GM12878 (cell line): Measurements from ENCODE around the gene TARDBP. TPM values are rescaled to one million over a fixed set of nuclear protein-coding genes. Genes with fewer than 3 reads are reported as not detected.

Experiments
- CHD4 ChIP-seq: fragments of 200-600 bp; sonication (generic); IDR thresholded peaks from 2 replicates; pipeline ENCODE4 v1.6.1; 2016; ENCODE audit warnings: mild to moderate bottlenecking
- CREB1 ChIP-seq: IDR thresholded peaks from 2 replicates; pipeline ENCODE4 v1.6.1; 2012; ENCODE audit warnings: low read depth, mild to moderate bottlenecking, inconsistent platforms
- GATAD2B ChIP-seq: fragments of 450-650 bp; conservative IDR thresholded peaks from 2 replicates; pipeline ENCODE4 v1.6.1; 2017; ENCODE audit warnings: low read depth, mild to moderate bottlenecking, moderate library complexity
- HDAC6 ChIP-seq: fragments of 200-600 bp; sonication (generic); IDR thresholded peaks from one replicate; pipeline ENCODE4 v1.8.0; 2017; ENCODE audit warnings: antibody characterized with exemption; ENCODE audit not compliant: unreplicated experiment
- HSF1 ChIP-seq: fragments of 150-350 bp; IDR thresholded peaks from 2 replicates; pipeline ENCODE4 v1.6.1; 2014; ENCODE audit warnings: mild to moderate bottlenecking, low read depth, low read length
- MEF2B ChIP-seq: fragments of 450-650 bp; IDR thresholded peaks from 2 replicates; pipeline ENCODE4 v1.6.1; 2018; ENCODE audit warnings: mild to moderate bottlenecking, moderate library complexity; ENCODE audit not compliant: partially characterized antibody, poor library complexity, severe bottlenecking
- MTA2 ChIP-seq: fragments of 450-650 bp; IDR thresholded peaks from 2 replicates; pipeline ENCODE4 v1.6.1; 2016; ENCODE audit warnings: low read depth, mild to moderate bottlenecking, moderate library complexity
- MXI1 ChIP-seq: fragments of 150-350 bp; IDR thresholded peaks from 2 replicates; pipeline ENCODE4 v1.6.1; 2011; ENCODE audit warnings: low read depth, mild to moderate bottlenecking, inconsistent platforms, low read length, improper control_type of control experiment
- NR2C2 ChIP-seq: IDR thresholded peaks from 2 replicates; pipeline ENCODE4 v1.6.1; 2011; ENCODE audit warnings: borderline replicate concordance, low read depth; ENCODE audit not compliant: control insufficient read depth, insufficient read length
- PBX3 ChIP-seq: IDR thresholded peaks from 2 replicates; pipeline ENCODE4 v1.6.1; 2011; ENCODE audit warnings: mild to moderate bottlenecking, low read depth, low read length, moderate library complexity; ENCODE audit not compliant: insufficient replicate concordance
- POLR2A ChIP-seq: IDR thresholded peaks from 2 replicates; pipeline ENCODE4 v1.6.1; 2011; ENCODE audit warnings: low read depth, mild to moderate bottlenecking, low read length
- POLR2AphosphoS5 ChIP-seq: IDR thresholded peaks from 2 replicates; pipeline ENCODE4 v1.6.1; 2011; ENCODE audit warnings: mild to moderate bottlenecking, low read length, inconsistent platforms
- POU2F2 ChIP-seq: IDR thresholded peaks from 3 replicates; pipeline ENCODE4 v1.6.1; 2011; ENCODE audit warnings: low read depth, mild to moderate bottlenecking, low read length, borderline replicate concordance
- SMC3 ChIP-seq: IDR thresholded peaks from 2 replicates; pipeline ENCODE4 v1.6.1; 2011; ENCODE audit warnings: low read length, improper control_type of control experiment, borderline replicate concordance
- STAT1 ChIP-seq: fragments of 450-650 bp; conservative IDR thresholded peaks from 2 replicates; pipeline ENCODE4 v1.6.1; 2014; ENCODE audit warnings: antibody characterized with exemption, mild to moderate bottlenecking
- TBL1XR1 ChIP-seq: IDR thresholded peaks from 2 replicates; pipeline ENCODE4 v1.6.1; 2012; ENCODE audit warnings: low read depth, low read length, improper control_type of control experiment
- USF2 ChIP-seq: IDR thresholded peaks from 2 replicates; pipeline ENCODE4 v1.6.1; 2011; ENCODE audit warnings: low read depth, low read length, improper control_type of control experiment, borderline replicate concordance
- ZBTB11 ChIP-seq: fragments of 450-650 bp; formaldehyde crosslinking; IDR thresholded peaks from 2 replicates; pipeline ENCODE4 v1.5.0; 2022; ENCODE audit warnings: mild to moderate bottlenecking, missing genetic modification characterization
- ZBTB40 ChIP-seq: fragments of 450-650 bp; IDR thresholded peaks from 2 replicates; pipeline ENCODE4 v1.6.1; 2016; ENCODE audit warnings: mild to moderate bottlenecking, moderate library complexity, borderline replicate concordance
- polyA plus RNA-seq, 11 experiments: library from polyadenylated mRNA; depleted of rRNA in 4 of 11; unstranded in 6 of 11; stranded (reverse) in 5 of 11; fragments of >200 nt; fragmentation: Nextera tagmentation in 4 of 11; fragmentation: Illumina TruSeq in 1 of 11; extraction: Ambion mirVana in 4 of 11; extraction: Trizol in 1 of 11; gene quantifications; 1 replicate in 1 of 11; 2 replicates in 10 of 11; pipeline versions ENCODE4 v1.2.1 to v1.2.3, GENCODE V29; 2011 to 2016; ENCODE audit warnings: inconsistent platforms in 2 of 11, missing spikeins in 2 of 11, low read depth in 1 of 11
- total RNA-seq, 4 experiments: library from RNA; depleted of rRNA in 3 of 4; stranded (reverse); fragments of >200 nt in 3 of 4; fragmentation: Illumina TruSeq in 1 of 4; extraction: Trizol in 1 of 4; gene quantifications; 2 replicates each; pipeline versions ENCODE4 v1.2.1 to v1.2.3, GENCODE V29; 2013 to 2021

Gene TARDBP
- total and polyA plus RNA-seq, 10 of the 15 experiments (the other 5 are each of a cell fraction or from before 2014, with no cell fraction given) = 55.6 to 318 (median 192) TPM

GRCh38 chr1:10965546-10966226 is 46.8 kb upstream of the TARDBP start (continued):
- TF ChIP-seq GATAD2B (no peak), SMC3 (no peak), POU2F2 (no peak), CREB1 (peak; percentile 59; the same call in 1 of the 2 replicates), NR2C2 (no peak), MEF2B (no peak), MXI1 (no peak; the same call in 1 of the 2 replicates), POLR2AphosphoS5 (no peak), ZBTB40 (no peak; the same call in 1 of the 2 replicates), HDAC6 (no peak), CHD4 (no peak; the same call in 1 of the 2 replicates), ZBTB11 (CRISPR knock-in tag) (no peak), PBX3 (peak; percentile 75), TBL1XR1 (no peak), HSF1 (no peak), STAT1 (no peak), USF2 (no peak), POLR2A (no peak), MTA2 (no peak)
